VCaP (cell line): ENCODE results near the gene MOXD1.

Experiments used
- H3K27ac ChIP-seq: fragments of 450-650 bp; 2 replicates; pipeline ENCODE4 v1.5.1; 2017
- TF ChIP-seq, protein P1 (sequence below): fragments of 450-650 bp; conservative IDR thresholded peaks from 2 replicates; pipeline ENCODE4 v1.5.1; 2017; ENCODE audit warnings: mild to moderate bottlenecking, moderate library complexity

MOXD1 gene

GRCh38 chr6:132423839-132424238 is 22.6 kb upstream of the MOXD1 start:
- TF ChIP-seq, protein P1, sequence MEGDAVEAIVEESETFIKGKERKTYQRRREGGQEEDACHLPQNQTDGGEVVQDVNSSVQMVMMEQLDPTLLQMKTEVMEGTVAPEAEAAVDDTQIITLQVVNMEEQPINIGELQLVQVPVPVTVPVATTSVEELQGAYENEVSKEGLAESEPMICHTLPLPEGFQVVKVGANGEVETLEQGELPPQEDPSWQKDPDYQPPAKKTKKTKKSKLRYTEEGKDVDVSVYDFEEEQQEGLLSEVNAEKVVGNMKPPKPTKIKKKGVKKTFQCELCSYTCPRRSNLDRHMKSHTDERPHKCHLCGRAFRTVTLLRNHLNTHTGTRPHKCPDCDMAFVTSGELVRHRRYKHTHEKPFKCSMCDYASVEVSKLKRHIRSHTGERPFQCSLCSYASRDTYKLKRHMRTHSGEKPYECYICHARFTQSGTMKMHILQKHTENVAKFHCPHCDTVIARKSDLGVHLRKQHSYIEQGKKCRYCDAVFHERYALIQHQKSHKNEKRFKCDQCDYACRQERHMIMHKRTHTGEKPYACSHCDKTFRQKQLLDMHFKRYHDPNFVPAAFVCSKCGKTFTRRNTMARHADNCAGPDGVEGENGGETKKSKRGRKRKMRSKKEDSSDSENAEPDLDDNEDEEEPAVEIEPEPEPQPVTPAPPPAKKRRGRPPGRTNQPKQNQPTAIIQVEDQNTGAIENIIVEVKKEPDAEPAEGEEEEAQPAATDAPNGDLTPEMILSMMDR, result no peak
- H3K27ac ChIP-seq, result no peak overlapping the region

- TF ChIP-seq, protein P1, result no peak
- no peak overlapping the region for H3K27ac ChIP-seq
Observed at GRCh38 chr6:132418235-132418965, 17.1 kb upstream of the MOXD1 start.

DNA sequence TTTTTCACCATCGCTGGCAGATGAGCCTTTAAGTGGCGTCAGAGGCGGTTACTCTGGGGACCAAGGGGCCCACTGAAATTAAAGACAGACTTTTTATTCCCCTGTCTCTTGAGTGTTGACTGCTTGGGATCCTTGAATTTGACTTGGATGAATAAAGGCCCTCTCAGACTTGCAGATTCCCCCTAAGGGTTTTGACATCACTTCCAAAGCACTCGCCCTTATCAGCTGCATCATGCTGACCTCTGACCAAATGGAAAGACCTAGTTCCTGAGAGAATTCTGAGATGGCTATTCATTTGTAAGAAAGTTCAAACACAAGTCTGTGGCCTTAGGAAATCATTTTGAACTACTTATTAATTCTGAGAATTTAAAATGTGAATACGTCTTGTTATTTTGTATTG is 13.5 kb upstream of the MOXD1 start:
- TF ChIP-seq, protein P1, result no peak

GRCh38 chr6:132414322-132414721 is 13.0 kb upstream of the MOXD1 start:
- no peak overlapping the region for H3K27ac ChIP-seq
- TF ChIP-seq, protein P1, result no peak

More for the DNA sequence above, 13.5 kb upstream of the MOXD1 start:
- H3K27ac ChIP-seq, result no peak overlapping the region

DNA sequence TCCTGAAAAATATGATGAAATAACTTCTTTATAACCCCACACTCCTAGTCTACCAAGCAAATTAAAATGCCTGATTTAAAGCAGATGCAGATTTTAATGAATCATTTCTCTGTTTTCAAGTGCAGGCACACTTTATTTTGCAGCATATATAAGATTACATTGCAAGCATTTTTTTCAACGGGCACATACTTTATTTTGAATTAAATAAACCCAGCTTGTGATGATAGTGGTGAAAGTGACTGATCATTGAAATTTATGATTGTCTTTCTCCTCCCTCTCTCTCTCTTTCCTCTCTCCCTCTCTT is 12.2 kb upstream of the MOXD1 start:
- TF ChIP-seq, protein P1, result no peak
- no peak overlapping the region for H3K27ac ChIP-seq

DNA sequence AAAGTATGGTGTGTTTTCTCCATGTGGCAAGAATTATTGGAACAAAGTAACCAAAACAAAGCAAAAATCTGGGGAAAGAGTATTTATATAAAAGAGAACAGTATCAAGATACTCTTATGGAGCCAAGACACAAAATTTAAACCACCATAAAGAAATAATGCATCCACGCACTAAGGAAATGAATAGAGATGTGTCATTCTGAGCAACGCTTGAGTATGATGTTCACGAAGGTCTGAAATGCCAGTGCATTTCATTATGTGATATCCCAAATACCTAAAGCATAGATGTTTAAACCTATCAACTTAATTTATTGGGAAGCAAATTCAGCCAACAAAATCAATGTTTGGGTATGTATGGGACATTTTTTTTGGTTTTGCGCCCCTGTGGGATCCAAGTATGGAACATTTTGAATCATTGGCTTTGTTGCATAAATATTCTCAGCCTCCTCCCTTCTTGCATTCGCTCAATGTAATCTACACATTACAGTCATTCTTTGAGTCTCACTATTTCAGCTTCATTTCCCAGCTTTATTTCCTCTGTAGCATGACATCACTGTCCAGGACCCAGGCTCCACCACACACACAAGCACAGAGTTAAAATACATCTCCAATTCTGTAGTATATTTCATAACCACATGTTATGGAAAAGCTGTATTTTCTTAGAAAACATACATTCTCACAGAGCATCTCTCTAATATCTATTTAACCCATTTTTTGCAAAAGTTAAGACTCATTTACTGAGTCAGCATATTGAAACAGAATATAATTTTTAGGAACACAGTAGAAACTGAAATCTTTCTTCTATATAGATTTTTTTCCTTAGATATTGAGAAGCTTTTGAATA is 11.6 kb upstream of the MOXD1 start:
- H3K27ac ChIP-seq, result no peak overlapping the region
- TF ChIP-seq, protein P1, result no peak

GRCh38 chr6:132411296-132411695 is 10.0 kb upstream of the MOXD1 start:
- no peak overlapping the region for H3K27ac ChIP-seq
- TF ChIP-seq, protein P1, result no peak
